ENCODE measurements around the gene TMEM108. TPM values are rescaled to one million over a fixed set of nuclear protein-coding genes. Genes with fewer than 3 reads are reported as not detected.
A peak's percentile ranks its signal among the peaks of the same experiment; 100 is the strongest.

Gene TMEM108
- total and polyA plus RNA-seq, 2 experiments from 2014 or later: 7.4 to 15.3 TPM

DNA sequence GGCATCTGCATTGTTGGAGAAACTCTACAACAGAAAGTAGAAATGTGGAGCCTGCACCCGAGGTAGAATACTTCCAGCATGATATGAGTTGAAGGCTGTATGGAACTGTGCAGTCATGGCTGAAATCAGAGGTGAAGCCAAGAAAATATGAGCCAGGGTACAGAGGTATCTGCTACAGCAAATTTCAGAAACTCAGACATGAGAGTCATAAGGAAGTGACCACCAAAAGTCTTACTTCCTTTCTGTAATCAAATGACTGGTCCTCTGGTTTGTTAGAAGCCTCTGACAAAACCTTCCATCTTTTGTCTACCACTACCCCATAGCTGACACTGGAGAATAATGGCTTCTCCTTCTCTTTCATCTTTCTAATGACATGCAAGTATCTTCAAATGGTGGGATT lies 159.4 kb downstream of the TMEM108 start (continued):
- TF ChIP-seq CREB1 (CRISPR knock-in tag; IDR thresholded peaks at IDR 0.05; ENCODE audit: low read depth): no peak
- TF ChIP-seq, protein P1, sequence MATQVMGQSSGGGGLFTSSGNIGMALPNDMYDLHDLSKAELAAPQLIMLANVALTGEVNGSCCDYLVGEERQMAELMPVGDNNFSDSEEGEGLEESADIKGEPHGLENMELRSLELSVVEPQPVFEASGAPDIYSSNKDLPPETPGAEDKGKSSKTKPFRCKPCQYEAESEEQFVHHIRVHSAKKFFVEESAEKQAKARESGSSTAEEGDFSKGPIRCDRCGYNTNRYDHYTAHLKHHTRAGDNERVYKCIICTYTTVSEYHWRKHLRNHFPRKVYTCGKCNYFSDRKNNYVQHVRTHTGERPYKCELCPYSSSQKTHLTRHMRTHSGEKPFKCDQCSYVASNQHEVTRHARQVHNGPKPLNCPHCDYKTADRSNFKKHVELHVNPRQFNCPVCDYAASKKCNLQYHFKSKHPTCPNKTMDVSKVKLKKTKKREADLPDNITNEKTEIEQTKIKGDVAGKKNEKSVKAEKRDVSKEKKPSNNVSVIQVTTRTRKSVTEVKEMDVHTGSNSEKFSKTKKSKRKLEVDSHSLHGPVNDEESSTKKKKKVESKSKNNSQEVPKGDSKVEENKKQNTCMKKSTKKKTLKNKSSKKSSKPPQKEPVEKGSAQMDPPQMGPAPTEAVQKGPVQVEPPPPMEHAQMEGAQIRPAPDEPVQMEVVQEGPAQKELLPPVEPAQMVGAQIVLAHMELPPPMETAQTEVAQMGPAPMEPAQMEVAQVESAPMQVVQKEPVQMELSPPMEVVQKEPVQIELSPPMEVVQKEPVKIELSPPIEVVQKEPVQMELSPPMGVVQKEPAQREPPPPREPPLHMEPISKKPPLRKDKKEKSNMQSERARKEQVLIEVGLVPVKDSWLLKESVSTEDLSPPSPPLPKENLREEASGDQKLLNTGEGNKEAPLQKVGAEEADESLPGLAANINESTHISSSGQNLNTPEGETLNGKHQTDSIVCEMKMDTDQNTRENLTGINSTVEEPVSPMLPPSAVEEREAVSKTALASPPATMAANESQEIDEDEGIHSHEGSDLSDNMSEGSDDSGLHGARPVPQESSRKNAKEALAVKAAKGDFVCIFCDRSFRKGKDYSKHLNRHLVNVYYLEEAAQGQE (IDR thresholded peaks at IDR 0.05; ENCODE audit: unreplicated experiment): no peak
- TF ChIP-seq EZH2phosphoT487 (IDR thresholded peaks at IDR 0.05; ENCODE audit: unreplicated experiment): no peak
- TF ChIP-seq, protein P2, sequence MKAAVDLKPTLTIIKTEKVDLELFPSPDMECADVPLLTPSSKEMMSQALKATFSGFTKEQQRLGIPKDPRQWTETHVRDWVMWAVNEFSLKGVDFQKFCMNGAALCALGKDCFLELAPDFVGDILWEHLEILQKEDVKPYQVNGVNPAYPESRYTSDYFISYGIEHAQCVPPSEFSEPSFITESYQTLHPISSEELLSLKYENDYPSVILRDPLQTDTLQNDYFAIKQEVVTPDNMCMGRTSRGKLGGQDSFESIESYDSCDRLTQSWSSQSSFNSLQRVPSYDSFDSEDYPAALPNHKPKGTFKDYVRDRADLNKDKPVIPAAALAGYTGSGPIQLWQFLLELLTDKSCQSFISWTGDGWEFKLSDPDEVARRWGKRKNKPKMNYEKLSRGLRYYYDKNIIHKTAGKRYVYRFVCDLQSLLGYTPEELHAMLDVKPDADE (IDR thresholded peaks at IDR 0.05): no peak
- TF ChIP-seq JUNB (IDR thresholded peaks at IDR 0.05; ENCODE audit: unreplicated experiment): no peak

DNA sequence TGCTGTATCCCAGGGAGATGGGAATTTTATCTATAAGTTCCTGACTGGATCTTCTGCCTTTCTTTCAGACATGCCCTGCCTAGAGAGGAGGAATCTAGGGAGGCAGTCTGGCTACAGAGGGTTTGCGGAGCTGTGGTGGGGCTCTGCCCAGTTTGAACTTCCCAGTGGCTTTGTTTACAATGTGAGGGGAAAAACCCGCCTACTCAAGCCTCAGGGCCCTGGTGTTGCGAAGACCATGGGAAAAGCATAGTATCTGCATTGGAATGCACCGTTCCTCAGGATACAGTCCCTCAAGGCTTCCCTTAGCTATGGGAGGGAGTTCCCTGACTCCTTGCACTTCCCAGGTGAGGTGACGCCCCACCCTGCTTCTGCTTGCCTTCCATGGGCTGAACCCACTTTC lies 168.7 kb downstream of the TMEM108 start:
- Histone ChIP-seq H3K4me3 (no peak overlapping the region), H4K20me1 (replicated peaks; ENCODE audit: insufficient read depth) (no peaks in the 10 kb centered on the region), H3K27me3 (ENCODE audit: insufficient read depth) (no peaks in the 10 kb centered on the region), H3F3A (replicated peaks; ENCODE audit: low read depth) (peaks cover under 1% of the 10 kb centered on the region; the same call in 1 of the 2 replicates), H3K79me2 (replicated peaks; ENCODE audit: insufficient read depth) (peaks cover 12% of the 10 kb centered on the region; the same call in 1 of the 2 replicates), H2AFZ (no peak overlapping the region), H3K4me2 (peak overlapping the region; percentile 63; the same call in 1 of the 2 replicates), H3K27ac (ENCODE audit: low read depth) (peak overlapping the region; percentile 86), H3K9me2 (ENCODE audit: insufficient read depth) (peaks cover 8% of the 10 kb centered on the region; the same call in 1 of the 2 replicates), H3K4me1 (ENCODE audit: insufficient read depth) (peaks cover 34% of the 10 kb centered on the region), H3K36me3 (ENCODE audit: insufficient read depth) (peaks cover 2% of the 10 kb centered on the region; the same call in 1 of the 2 replicates)
- H3K9me3 Mint-ChIP-seq: peaks cover 33% of the 10 kb centered on the region
- peaks cover 26% of the 10 kb centered on the region for H3K36me3 Mint-ChIP-seq (ENCODE audit: low read depth)
- ATAC-seq: peak; percentile 94
- DNase-seq (ENCODE audit: low spot score): peak; percentile 84
- TF ChIP-seq, protein P3, sequence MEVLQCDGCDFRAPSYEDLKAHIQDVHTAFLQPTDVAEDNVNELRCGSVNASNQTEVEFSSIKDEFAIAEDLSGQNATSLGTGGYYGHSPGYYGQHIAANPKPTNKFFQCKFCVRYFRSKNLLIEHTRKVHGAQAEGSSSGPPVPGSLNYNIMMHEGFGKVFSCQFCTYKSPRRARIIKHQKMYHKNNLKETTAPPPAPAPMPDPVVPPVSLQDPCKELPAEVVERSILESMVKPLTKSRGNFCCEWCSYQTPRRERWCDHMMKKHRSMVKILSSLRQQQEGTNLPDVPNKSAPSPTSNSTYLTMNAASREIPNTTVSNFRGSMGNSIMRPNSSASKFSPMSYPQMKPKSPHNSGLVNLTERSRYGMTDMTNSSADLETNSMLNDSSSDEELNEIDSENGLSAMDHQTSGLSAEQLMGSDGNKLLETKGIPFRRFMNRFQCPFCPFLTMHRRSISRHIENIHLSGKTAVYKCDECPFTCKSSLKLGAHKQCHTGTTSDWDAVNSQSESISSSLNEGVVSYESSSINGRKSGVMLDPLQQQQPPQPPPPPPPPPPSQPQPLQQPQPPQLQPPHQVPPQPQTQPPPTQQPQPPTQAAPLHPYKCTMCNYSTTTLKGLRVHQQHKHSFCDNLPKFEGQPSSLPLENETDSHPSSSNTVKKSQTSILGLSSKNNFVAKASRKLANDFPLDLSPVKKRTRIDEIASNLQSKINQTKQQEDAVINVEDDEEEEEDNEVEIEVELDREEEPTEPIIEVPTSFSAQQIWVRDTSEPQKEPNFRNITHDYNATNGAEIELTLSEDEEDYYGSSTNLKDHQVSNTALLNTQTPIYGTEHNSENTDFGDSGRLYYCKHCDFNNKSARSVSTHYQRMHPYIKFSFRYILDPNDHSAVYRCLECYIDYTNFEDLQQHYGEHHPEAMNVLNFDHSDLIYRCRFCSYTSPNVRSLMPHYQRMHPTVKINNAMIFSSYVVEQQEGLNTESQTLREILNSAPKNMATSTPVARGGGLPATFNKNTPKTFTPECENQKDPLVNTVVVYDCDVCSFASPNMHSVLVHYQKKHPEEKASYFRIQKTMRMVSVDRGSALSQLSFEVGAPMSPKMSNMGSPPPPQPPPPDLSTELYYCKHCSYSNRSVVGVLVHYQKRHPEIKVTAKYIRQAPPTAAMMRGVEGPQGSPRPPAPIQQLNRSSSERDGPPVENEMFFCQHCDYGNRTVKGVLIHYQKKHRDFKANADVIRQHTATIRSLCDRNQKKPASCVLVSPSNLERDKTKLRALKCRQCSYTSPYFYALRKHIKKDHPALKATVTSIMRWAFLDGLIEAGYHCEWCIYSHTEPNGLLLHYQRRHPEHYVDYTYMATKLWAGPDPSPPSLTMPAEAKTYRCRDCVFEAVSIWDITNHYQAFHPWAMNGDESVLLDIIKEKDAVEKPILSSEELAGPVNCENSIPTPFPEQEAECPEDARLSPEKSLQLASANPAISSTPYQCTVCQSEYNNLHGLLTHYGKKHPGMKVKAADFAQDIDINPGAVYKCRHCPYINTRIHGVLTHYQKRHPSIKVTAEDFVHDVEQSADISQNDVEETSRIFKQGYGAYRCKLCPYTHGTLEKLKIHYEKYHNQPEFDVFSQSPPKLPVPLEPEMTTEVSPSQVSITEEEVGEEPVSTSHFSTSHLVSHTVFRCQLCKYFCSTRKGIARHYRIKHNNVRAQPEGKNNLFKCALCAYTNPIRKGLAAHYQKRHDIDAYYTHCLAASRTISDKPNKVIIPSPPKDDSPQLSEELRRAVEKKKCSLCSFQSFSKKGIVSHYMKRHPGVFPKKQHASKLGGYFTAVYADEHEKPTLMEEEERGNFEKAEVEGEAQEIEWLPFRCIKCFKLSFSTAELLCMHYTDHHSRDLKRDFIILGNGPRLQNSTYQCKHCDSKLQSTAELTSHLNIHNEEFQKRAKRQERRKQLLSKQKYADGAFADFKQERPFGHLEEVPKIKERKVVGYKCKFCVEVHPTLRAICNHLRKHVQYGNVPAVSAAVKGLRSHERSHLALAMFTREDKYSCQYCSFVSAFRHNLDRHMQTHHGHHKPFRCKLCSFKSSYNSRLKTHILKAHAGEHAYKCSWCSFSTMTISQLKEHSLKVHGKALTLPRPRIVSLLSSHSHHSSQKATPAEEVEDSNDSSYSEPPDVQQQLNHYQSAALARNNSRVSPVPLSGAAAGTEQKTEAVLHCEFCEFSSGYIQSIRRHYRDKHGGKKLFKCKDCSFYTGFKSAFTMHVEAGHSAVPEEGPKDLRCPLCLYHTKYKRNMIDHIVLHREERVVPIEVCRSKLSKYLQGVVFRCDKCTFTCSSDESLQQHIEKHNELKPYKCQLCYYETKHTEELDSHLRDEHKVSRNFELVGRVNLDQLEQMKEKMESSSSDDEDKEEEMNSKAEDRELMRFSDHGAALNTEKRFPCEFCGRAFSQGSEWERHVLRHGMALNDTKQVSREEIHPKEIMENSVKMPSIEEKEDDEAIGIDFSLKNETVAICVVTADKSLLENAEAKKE (CRISPR knock-in tag; IDR thresholded peaks at IDR 0.05): peak; percentile 78
- no peak for TF ChIP-seq EZH2phosphoT487 (IDR thresholded peaks at IDR 0.05; ENCODE audit: unreplicated experiment)
- no peak for TF ChIP-seq ZNF331 (CRISPR knock-in tag; IDR thresholded peaks at IDR 0.05; ENCODE audit: low read depth)
- H3K27ac Mint-ChIP-seq: peak overlapping the region; percentile 81; the same call in 1 of the 2 replicates
- H3K4me3 Mint-ChIP-seq: no peak overlapping the region
- H3K4me1 Mint-ChIP-seq: peaks cover 43% of the 10 kb centered on the region
- peaks cover 4% of the 10 kb centered on the region for H3K27me3 Mint-ChIP-seq (ENCODE audit: insufficient read depth, low read depth, poor library complexity)
